HG02852 (cell line): Measurements from ENCODE around the gene CDV3.
A peak's percentile ranks its signal among the peaks of the same experiment; 100 is the strongest.

Experiments
- ATAC-seq: cut with Tn5 transposase; IDR thresholded peaks from one replicate; pipeline ENCODE4 v1.9.1; 2021; ENCODE audit warnings: mild to moderate bottlenecking, moderate library complexity; ENCODE audit not compliant: unreplicated experiment

CDV3 gene

GRCh38 chr3:133600572-133601081 is 27.1 kb downstream of the CDV3 start:
- no peak for ATAC-seq

GRCh38 chr3:133606342-133606741 is 32.9 kb downstream of the CDV3 start:
- ATAC-seq, result no peak

- no peak for ATAC-seq
Measured at GRCh38 chr3:133606902-133607301, 33.4 kb downstream of the CDV3 start.

GRCh38 chr3:133607816-133608215 is 34.3 kb downstream of the CDV3 start:
- no peak for ATAC-seq

- no peak for ATAC-seq
Measured at GRCh38 chr3:133608388-133608787, 34.9 kb downstream of the CDV3 start.

GRCh38 chr3:133610031-133610430 is 36.5 kb downstream of the CDV3 start:
- no peak for ATAC-seq

GRCh38 chr3:133611534-133611933 is 38.0 kb downstream of the CDV3 start:
- ATAC-seq, result no peak

- ATAC-seq, result peak; percentile 99
Measured at GRCh38 chr3:133620066-133620784, 46.7 kb downstream of the CDV3 start.

GRCh38 chr3:133627789-133628188 is 54.3 kb downstream of the CDV3 start:
- ATAC-seq, result no peak

GRCh38 chr3:133629146-133629545 is 55.7 kb downstream of the CDV3 start:
- ATAC-seq, result no peak

- no peak for ATAC-seq
Measured at GRCh38 chr3:133633439-133633838, 60.0 kb downstream of the CDV3 start.
